Erythroblast (primary cell): ENCODE results near the gene ZRSR2.

ENCODE experiments used
- GATA1 ChIP-seq: IDR thresholded peaks from 2 replicates; pipeline ENCODE4 v1.6.1; 2011; ENCODE audit warnings: low read depth, mild to moderate bottlenecking, control low read depth, low read length, moderate library complexity
- POLR2A ChIP-seq: IDR thresholded peaks from 2 replicates; pipeline ENCODE4 v1.6.1; 2011; ENCODE audit warnings: mild to moderate bottlenecking, low read length

GRCh38 chrX:15804563-15804962, 14.3 kb downstream of the ZRSR2 start:
- TF ChIP-seq POLR2A = no peak
- TF ChIP-seq GATA1 = no peak
